Measurements from ENCODE around the gene MOSPD2.
A peak's percentile ranks its signal among the peaks of the same experiment; 100 is the strongest.

MOSPD2 gene

GRCh38 chrX:14872851-14873675 is at the start of gene MOSPD2, which contains the start of gene FANCB:
Gene MOSPD2, plus strand, starts transcription at chrX:14873421. Its CDS starts 108 bp downstream, at chrX:14873529.
Gene FANCB, minus strand, starts transcription at chrX:14873069. Its CDS starts 7,559 bp downstream, at chrX:14865510.
- DNase-seq, result peak; percentile 50

GRCh38 chrX:14825851-14826250 is 47.4 kb upstream of the MOSPD2 start:
- no peak for DNase-seq

GRCh38 chrX:14826319-14826718 is 46.9 kb upstream of the MOSPD2 start:
- no peak for DNase-seq

- DNase-seq, result no peak
Measured at GRCh38 chrX:14829643-14830042, 43.6 kb upstream of the MOSPD2 start.

- no peak for DNase-seq
Measured at GRCh38 chrX:14832151-14832550, 41.1 kb upstream of the MOSPD2 start.

GRCh38 chrX:14832586-14832985 is 40.6 kb upstream of the MOSPD2 start:
- DNase-seq, result no peak

GRCh38 chrX:14837155-14837554 is 36.1 kb upstream of the MOSPD2 start:
- no peak for DNase-seq

GRCh38 chrX:14843666-14844065 is 29.6 kb upstream of the MOSPD2 start:
- no peak for DNase-seq

GRCh38 chrX:14851526-14851925 is 21.7 kb upstream of the MOSPD2 start:
- no peak for DNase-seq

GRCh38 chrX:14864631-14865030 is 8.6 kb upstream of the MOSPD2 start:
- DNase-seq, result no peak

- no peak for DNase-seq
Measured at GRCh38 chrX:14865201-14865600, 8.0 kb upstream of the MOSPD2 start.

GRCh38 chrX:14871767-14872166 is 1.5 kb upstream of the MOSPD2 start:
- no peak for DNase-seq

- no peak for DNase-seq
Measured at GRCh38 chrX:14872355-14872754, 866 bp upstream of the MOSPD2 start.

GRCh38 chrX:14873676-14874049 is 442 bp downstream of the MOSPD2 start:
- DNase-seq, result no peak

- no peak for DNase-seq
Measured at GRCh38 chrX:14875624-14876023, 2.4 kb downstream of the MOSPD2 start.

GRCh38 chrX:14883826-14884225 is 10.6 kb downstream of the MOSPD2 start:
- no peak for DNase-seq

- no peak for DNase-seq
Measured at GRCh38 chrX:14884714-14885113, 11.5 kb downstream of the MOSPD2 start.

- DNase-seq, result no peak
Measured at GRCh38 chrX:14886252-14886651, 13.0 kb downstream of the MOSPD2 start.

- DNase-seq, result no peak
Measured at GRCh38 chrX:14896273-14896672, 23.1 kb downstream of the MOSPD2 start.

- no peak for DNase-seq
Measured at GRCh38 chrX:14897042-14897441, 23.8 kb downstream of the MOSPD2 start.

GRCh38 chrX:14899607-14900006 is 26.4 kb downstream of the MOSPD2 start:
- DNase-seq, result no peak

GRCh38 chrX:14902537-14902936 is 29.3 kb downstream of the MOSPD2 start:
- no peak for DNase-seq

GRCh38 chrX:14903891-14904290 is 30.7 kb downstream of the MOSPD2 start:
- no peak for DNase-seq

GRCh38 chrX:14913241-14913640 is 40.0 kb downstream of the MOSPD2 start:
- DNase-seq, result no peak

- DNase-seq, result no peak
Measured at GRCh38 chrX:14915596-14915995, 42.4 kb downstream of the MOSPD2 start.
